Naive thymus-derived CD4-positive, alpha-beta T cell (primary cell): ENCODE data around the gene RPS23. TPM values are rescaled to one million over a fixed set of nuclear protein-coding genes. Genes with fewer than 3 reads are reported as not detected.

ENCODE experiments used
- ATAC-seq: fragments of 150-1000 bp; cut with Tn5 transposase; 2 replicates; pipeline ENCODE4 v1.10.0; 2021; ENCODE audit warnings: mild to moderate bottlenecking, moderate library complexity
- CTCF ChIA-PET: fragments of 350-600 bp; sonication (Branson Sonifier 250); formaldehyde crosslinking; loops from one replicate; lab custom pipeline; 2021; ENCODE audit warnings: antibody characterized with exemption; lab: Charles Lee
- POLR2A ChIA-PET: fragments of 350-600 bp; sonication (Branson Sonifier 250); formaldehyde crosslinking; loops from one replicate; lab custom pipeline; 2021; ENCODE audit warnings: antibody characterized with exemption, inconsistent platforms; lab: Charles Lee
- DNase-seq, 9 donors: peaks; one replicate each; pipeline versions ENCODE4 v3.0.0 to v3.0.0-alpha.2; 2020 to 2022; ENCODE audit warnings: mixed read lengths in 1 of 9
- H3K27ac ChIP-seq: one replicate; pipeline ENCODE4 v1.7.0; 2013; ENCODE audit warnings: mild to moderate bottlenecking, low read depth, low read length, moderate library complexity
- H3K27me3 ChIP-seq, 2 donors: one replicate each; pipeline ENCODE4 v1.7.0; 2013; ENCODE audit warnings: low read length in 2 of 2, mild to moderate bottlenecking in 2 of 2, moderate library complexity in 2 of 2; ENCODE audit not compliant: control insufficient read depth in 2 of 2, insufficient read depth in 2 of 2
- H3K36me3 ChIP-seq, 3 experiments: 1 replicate in 2 of 3; 2 replicates in 1 of 3; pipeline ENCODE4 v1.7.0; 2013; ENCODE audit warnings: low read length in 3 of 3, mild to moderate bottlenecking in 3 of 3, moderate library complexity in 1 of 3; ENCODE audit not compliant: insufficient read depth in 3 of 3, control insufficient read depth in 2 of 3
- H3K4me1 ChIP-seq, 2 donors: one replicate each; pipeline ENCODE4 v1.7.0; 2013; ENCODE audit warnings: low read length in 2 of 2, mild to moderate bottlenecking in 2 of 2, moderate library complexity in 1 of 2; ENCODE audit not compliant: control insufficient read depth in 2 of 2, insufficient read depth in 2 of 2
- H3K4me3 ChIP-seq: 2 replicates; pipeline ENCODE4 v1.7.0; 2013; ENCODE audit warnings: mild to moderate bottlenecking, low read length
- H3K9me3 ChIP-seq, 3 experiments: 1 replicate in 2 of 3; 2 replicates in 1 of 3; pipeline ENCODE4 v1.7.0; 2013; ENCODE audit warnings: low read length in 3 of 3; ENCODE audit not compliant: control insufficient read depth in 2 of 3
- H3K27ac Mint-ChIP-seq, 9 donors: one replicate each; pipeline ENCODE4 v1.8.0; 2020 to 2022; ENCODE audit warnings: mixed read lengths in 9 of 9, mild to moderate bottlenecking in 8 of 9, moderate library complexity in 5 of 9, inconsistent platforms in 2 of 9
- H3K27me3 Mint-ChIP-seq, 5 donors: one replicate each; pipeline ENCODE4 v1.8.0; 2021 to 2022; ENCODE audit warnings: mixed read lengths in 5 of 5, mild to moderate bottlenecking in 1 of 5
- H3K36me3 Mint-ChIP-seq, 5 donors: one replicate each; pipeline ENCODE4 v1.8.0; 2020 to 2022; ENCODE audit warnings: mixed read lengths in 5 of 5, mild to moderate bottlenecking in 3 of 5, inconsistent platforms in 1 of 5
- H3K4me1 Mint-ChIP-seq, 7 donors: one replicate each; pipeline ENCODE4 v1.8.0; 2020 to 2022; ENCODE audit warnings: mixed read lengths in 7 of 7, mild to moderate bottlenecking in 3 of 7, inconsistent platforms in 1 of 7
- H3K4me3 Mint-ChIP-seq, 10 donors: one replicate each; pipeline ENCODE4 v1.8.0; 2020 to 2022; ENCODE audit warnings: mild to moderate bottlenecking in 10 of 10, mixed read lengths in 10 of 10, moderate library complexity in 6 of 10, inconsistent platforms in 2 of 10
- H3K9me3 Mint-ChIP-seq, 11 donors: one replicate each; pipeline ENCODE4 v1.8.0; 2020 to 2022; ENCODE audit warnings: mixed read lengths in 11 of 11, mild to moderate bottlenecking in 4 of 11, inconsistent platforms in 1 of 11, moderate library complexity in 1 of 11
- intact Hi-C, 2 donors: fragments of 100-400 bp; cut with micrococcal nuclease; formaldehyde crosslinking; loops; one replicate each; pipeline ENCODE4 v1.15.1; 2023
- polyA plus RNA-seq, 2 donors: library from polyadenylated mRNA; unstranded; fragments of 300-500 nt; fragmentation: Illumina TruSeq; gene quantifications; one replicate each; pipeline ENCODE4 v1.2.3, GENCODE V29; 2021
- total RNA-seq, 6 experiments: library from RNA in 5 of 6; stranded (reverse) in 5 of 6; gene quantifications; 1 replicate in 5 of 6; 2 replicates in 1 of 6; pipeline ENCODE4 v1.2.3 and lab custom pipeline; 2021 to 2026

RPS23 gene
- total and polyA plus RNA-seq, 7 experiments from 2014 or later, result 2,233 to 4,971 (median 3,899) TPM

DNA sequence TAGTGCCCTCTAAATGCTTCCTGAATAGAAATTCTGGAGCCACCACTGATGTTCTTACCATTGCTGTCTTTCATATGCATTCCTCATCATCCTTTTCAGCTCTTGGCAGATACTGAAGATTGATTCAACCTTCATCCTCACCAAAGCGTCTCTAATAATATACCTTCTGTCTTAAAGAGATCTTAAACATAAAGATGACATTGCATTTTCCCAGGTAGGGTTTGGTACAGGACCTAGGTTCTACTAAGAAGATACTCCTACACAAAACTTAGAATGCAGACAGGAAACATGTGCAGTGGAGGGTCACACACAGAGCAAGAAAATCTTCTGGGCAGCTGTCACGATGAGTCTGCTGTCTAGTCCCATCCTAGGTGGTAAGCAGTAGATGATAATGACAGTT lies 41.0 kb upstream of the RPS23 start:
- ATAC-seq, result no peak
- H3K9me3 Mint-ChIP-seq, result peaks cover 0 to 5% (median 0%) of the 10 kb centered on the region in 11 donors

DNA sequence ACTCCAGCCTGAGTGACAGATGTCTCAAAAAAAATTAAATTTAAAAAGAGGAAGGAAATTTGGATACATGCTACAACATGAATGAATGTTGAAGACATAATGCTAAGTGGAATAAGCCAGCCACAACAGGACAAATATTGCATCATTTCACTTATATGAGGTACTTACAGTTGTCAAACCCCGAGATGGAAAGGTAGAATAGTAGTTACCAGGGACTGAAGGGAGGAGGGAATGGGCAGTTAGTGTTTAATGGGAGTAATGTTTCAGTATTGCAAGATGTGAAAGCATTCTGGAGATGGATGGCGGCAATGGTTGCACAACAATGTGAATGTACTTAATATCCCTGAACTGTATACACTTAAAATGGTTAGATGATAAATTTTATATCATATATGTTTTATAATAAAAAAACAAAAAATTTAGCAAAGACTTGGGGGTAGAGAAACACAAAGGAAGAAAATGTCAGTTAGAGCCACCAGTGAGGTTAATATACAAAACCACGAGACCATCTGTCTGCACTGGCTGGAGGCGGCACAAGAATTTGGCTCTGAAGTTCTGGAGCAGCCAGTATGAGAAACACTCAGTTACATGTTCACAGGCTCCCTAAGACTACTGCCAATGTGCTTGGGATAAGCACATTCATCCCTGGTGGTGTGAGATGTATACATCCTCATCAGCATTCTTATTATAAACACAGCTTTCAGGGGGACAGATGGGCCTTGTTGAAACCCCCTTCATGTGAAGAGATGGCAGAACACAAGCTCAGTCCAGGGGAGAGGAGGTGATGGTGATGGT lies 37.0 kb upstream of the RPS23 start:
- H3K4me3 ChIP-seq, result no peak overlapping the region
- H3K9me3 ChIP-seq, result no peaks in the 10 kb centered on the region
- no peak overlapping the region for H3K4me3 Mint-ChIP-seq
- H3K9me3 Mint-ChIP-seq, result no peaks in the 10 kb centered on the region
- peaks cover 0 to 12% (median 4%) of the 10 kb centered on the region in 5 donors for H3K27me3 Mint-ChIP-seq
- no peak for ATAC-seq
- H3K4me1 ChIP-seq, result no peaks in the 10 kb centered on the region
- CTCF ChIA-PET, result no interaction called here
- POLR2A ChIA-PET, result interaction anchor here (0.5 kb wide), 1 partner anchor 537 kb away, joined by 4 read pairs; no protein-coding TSS in a partner anchor
- no peak for DNase-seq
- intact Hi-C loops, result no loop called here
- no peak overlapping the region for H3K27ac Mint-ChIP-seq
- peaks cover 0 to 10% (median 0%) of the 10 kb centered on the region in 5 donors for H3K36me3 Mint-ChIP-seq
- no peaks in the 10 kb centered on the region for H3K36me3 ChIP-seq
- no peaks in the 10 kb centered on the region for H3K27me3 ChIP-seq
- no peak overlapping the region for H3K27ac ChIP-seq
- peaks cover 0 to 7% (median 0%) of the 10 kb centered on the region in 7 donors for H3K4me1 Mint-ChIP-seq

More for the DNA sequence above, 41.0 kb upstream of the RPS23 start:
- DNase-seq, result no peak
- Mint-ChIP-seq H3K4me1 (peaks cover 0 to 4% (median 0%) of the 10 kb centered on the region in 7 donors), H3K36me3 (peaks cover 0 to 1% (median 0%) of the 10 kb centered on the region in 5 donors), H3K27me3 (peaks cover 10 to 23% (median 21%) of the 10 kb centered on the region in 5 donors), H3K4me3 (no peak overlapping the region), H3K27ac (no peak overlapping the region)
- no peaks in the 10 kb centered on the region for H3K9me3 ChIP-seq
- H3K27me3 ChIP-seq, result no peaks in the 10 kb centered on the region
- POLR2A ChIA-PET, result interaction anchor here (1.0 kb wide), 1 partner anchor 10 kb away, joined by 3 read pairs; no protein-coding TSS in a partner anchor
- CTCF ChIA-PET, result no interaction called here
- no peaks in the 10 kb centered on the region for H3K4me1 ChIP-seq
- H3K27ac ChIP-seq, result no peak overlapping the region
- intact Hi-C loops, result no loop called here
- no peak overlapping the region for H3K4me3 ChIP-seq
- H3K36me3 ChIP-seq, result no peaks in the 10 kb centered on the region

DNA sequence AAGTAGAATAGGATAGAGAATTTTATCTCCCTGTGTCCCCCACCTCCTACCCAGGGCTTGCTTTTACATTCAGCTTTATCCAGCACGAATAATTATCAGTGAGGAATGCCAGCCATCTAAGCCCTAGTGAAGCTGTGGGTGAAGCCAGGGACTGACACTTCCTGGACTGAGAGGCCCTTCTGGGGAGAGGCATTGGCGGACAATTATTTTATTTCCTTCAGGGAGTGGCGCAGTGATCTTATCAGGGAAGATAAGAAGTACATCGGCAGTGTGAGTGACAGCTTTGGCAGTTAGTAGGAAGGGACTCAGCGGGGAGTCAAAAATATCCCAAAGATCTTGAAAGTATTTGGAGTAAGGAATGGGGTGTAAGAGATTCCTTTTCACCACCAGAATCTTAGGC lies 34.9 kb upstream of the RPS23 start:
- peaks cover 3 to 22% (median 7%) of the 10 kb centered on the region in 5 donors for H3K36me3 Mint-ChIP-seq
- intact Hi-C loops, result no loop called here
- POLR2A ChIA-PET, result no interaction called here
- CTCF ChIA-PET, result interaction anchor here (0.7 to 1.2 kb wide), 2 partner anchors 99 to 1262 kb away, joined by 3 read pairs; no protein-coding TSS in a partner anchor
- Histone ChIP-seq H3K4me1 (no peaks in the 10 kb centered on the region), H3K9me3 (no peaks in the 10 kb centered on the region), H3K27me3 (no peaks in the 10 kb centered on the region), H3K27ac (no peak overlapping the region), H3K4me3 (no peak overlapping the region), H3K36me3 (no peaks in the 10 kb centered on the region)
- no peak for ATAC-seq
- H3K4me3 Mint-ChIP-seq, result no peak overlapping the region
- no peak for DNase-seq
- no peak overlapping the region for H3K27ac Mint-ChIP-seq
- H3K9me3 Mint-ChIP-seq, result peaks cover 0 to 8% (median 4%) of the 10 kb centered on the region in 11 donors
- H3K27me3 Mint-ChIP-seq, result peaks cover 0 to 5% (median 2%) of the 10 kb centered on the region in 5 donors
- peaks cover 0 to 7% (median 0%) of the 10 kb centered on the region in 7 donors for H3K4me1 Mint-ChIP-seq

GRCh38 chr5:82312373-82312856 lies 34.3 kb upstream of the RPS23 start:
- intact Hi-C loops, result loop anchor here (1.0 kb wide), 3 partner anchors 35 to 1252 kb away; no protein-coding TSS in a partner anchor
- Mint-ChIP-seq H3K36me3 (peaks cover 3 to 23% (median 8%) of the 10 kb centered on the region in 5 donors), H3K27me3 (peaks cover 0 to 4% (median 0%) of the 10 kb centered on the region in 5 donors), H3K27ac (no peak overlapping the region), H3K4me3 (no peak overlapping the region), H3K9me3 (peaks cover 0 to 10% (median 4%) of the 10 kb centered on the region in 11 donors), H3K4me1 (peaks cover 0 to 7% (median 0%) of the 10 kb centered on the region in 7 donors)
- ATAC-seq, result no peak
- no peaks in the 10 kb centered on the region for H3K36me3 ChIP-seq
- H3K27ac ChIP-seq, result no peak overlapping the region
- H3K9me3 ChIP-seq, result no peaks in the 10 kb centered on the region
- CTCF ChIA-PET, result interaction anchor here (1.2 kb wide), 1 partner anchor 100 kb away, joined by 3 read pairs; no protein-coding TSS in a partner anchor
- POLR2A ChIA-PET, result no interaction called here
- peak in 4 of 9 donors; percentile 5 to 52 (median 6) for DNase-seq
- no peak overlapping the region for H3K4me3 ChIP-seq
- H3K4me1 ChIP-seq, result no peaks in the 10 kb centered on the region
- no peaks in the 10 kb centered on the region for H3K27me3 ChIP-seq

- Histone ChIP-seq H3K9me3 (no peaks in the 10 kb centered on the region), H3K27me3 (no peaks in the 10 kb centered on the region), H3K27ac (no peak overlapping the region), H3K4me3 (no peak overlapping the region), H3K36me3 (no peaks in the 10 kb centered on the region), H3K4me1 (no peaks in the 10 kb centered on the region)
- Mint-ChIP-seq H3K9me3 (peaks cover 0 to 10% (median 4%) of the 10 kb centered on the region in 11 donors), H3K4me3 (no peak overlapping the region), H3K36me3 (peaks cover 3 to 38% (median 12%) of the 10 kb centered on the region in 5 donors), H3K27me3 (peaks cover 0 to 7% (median 0%) of the 10 kb centered on the region in 5 donors), H3K27ac (no peak overlapping the region), H3K4me1 (peaks cover 0 to 3% (median 0%) of the 10 kb centered on the region in 7 donors)
- intact Hi-C loops, result no loop called here
- POLR2A ChIA-PET, result no interaction called here
- CTCF ChIA-PET, result no interaction called here
- no peak for DNase-seq
- ATAC-seq, result no peak
Measured at GRCh38 chr5:82309091-82309531, 31.0 kb upstream of the RPS23 start.

GRCh38 chr5:82308416-82308815 lies 30.3 kb upstream of the RPS23 start:
- peaks cover 0 to 7% (median 0%) of the 10 kb centered on the region in 5 donors for H3K27me3 Mint-ChIP-seq
- DNase-seq (no peak), ATAC-seq (no peak)
- no peaks in the 10 kb centered on the region for H3K27me3 ChIP-seq
- no peak overlapping the region for H3K4me3 Mint-ChIP-seq
- H3K4me1 ChIP-seq, result no peaks in the 10 kb centered on the region
- intact Hi-C loops, result no loop called here
- CTCF ChIA-PET, result no interaction called here
- H3K9me3 Mint-ChIP-seq, result peaks cover 0 to 10% (median 4%) of the 10 kb centered on the region in 11 donors
- no peak overlapping the region for H3K4me3 ChIP-seq
- H3K9me3 ChIP-seq, result no peaks in the 10 kb centered on the region
- no peak overlapping the region for H3K27ac Mint-ChIP-seq
- H3K4me1 Mint-ChIP-seq, result peaks cover 0 to 3% (median 0%) of the 10 kb centered on the region in 7 donors
- POLR2A ChIA-PET, result no interaction called here
- H3K36me3 ChIP-seq, result no peaks in the 10 kb centered on the region
- H3K36me3 Mint-ChIP-seq, result peaks cover 3 to 36% (median 12%) of the 10 kb centered on the region in 5 donors
- H3K27ac ChIP-seq, result no peak overlapping the region
